WTC11 (cell line): ENCODE measurements around the gene CPEB1. TPM values are rescaled to one million over a fixed set of nuclear protein-coding genes. Genes with fewer than 3 reads are reported as not detected.

Source experiments
- ARID4B ChIP-seq: sonication (generic); formaldehyde crosslinking; IDR thresholded peaks from 2 replicates; pipeline ENCODE4 v1.8.0; 2023; ENCODE audit warnings: missing genetic modification reagents, mild to moderate bottlenecking, borderline replicate concordance
- CTCF ChIP-seq: fragments of 200-600 bp; IDR thresholded peaks from 2 replicates; pipeline ENCODE4 v1.8.0; 2022; ENCODE audit warnings: antibody characterized with exemption
- E2F1 ChIP-seq: sonication (generic); formaldehyde crosslinking; IDR thresholded peaks from 2 replicates; pipeline ENCODE4 v1.8.0; 2022; ENCODE audit warnings: mild to moderate bottlenecking, missing genetic modification reagents
- E2F4 ChIP-seq: sonication (generic); formaldehyde crosslinking; IDR thresholded peaks from 2 replicates; pipeline ENCODE4 v1.8.1; 2022; ENCODE audit warnings: low read depth, mild to moderate bottlenecking, moderate library complexity, missing genetic modification reagents, borderline replicate concordance
- ELF4 ChIP-seq: sonication (generic); formaldehyde crosslinking; IDR thresholded peaks from 2 replicates; pipeline ENCODE4 v1.8.1; 2022; ENCODE audit warnings: low read depth, mild to moderate bottlenecking, moderate library complexity, missing genetic modification reagents
- FOXP4 ChIP-seq: sonication (generic); formaldehyde crosslinking; IDR thresholded peaks from 2 replicates; pipeline ENCODE4 v1.8.0; 2022; ENCODE audit warnings: mild to moderate bottlenecking, missing genetic modification reagents
- MAX ChIP-seq: sonication (generic); formaldehyde crosslinking; IDR thresholded peaks from 2 replicates; pipeline ENCODE4 v1.8.0; 2022; ENCODE audit warnings: mild to moderate bottlenecking, missing genetic modification reagents
- PRDM15 ChIP-seq: sonication (generic); formaldehyde crosslinking; IDR thresholded peaks from 2 replicates; pipeline ENCODE4 v1.8.0; 2022; ENCODE audit warnings: missing genetic modification reagents
- PREB ChIP-seq: sonication (generic); formaldehyde crosslinking; IDR thresholded peaks from 2 replicates; pipeline ENCODE4 v1.8.1; 2022; ENCODE audit warnings: mild to moderate bottlenecking, missing genetic modification reagents, moderate library complexity, borderline replicate concordance
- SMAD3 ChIP-seq: sonication (generic); formaldehyde crosslinking; IDR thresholded peaks from 2 replicates; pipeline ENCODE4 v1.8.0; 2022; ENCODE audit warnings: missing genetic modification reagents, mild to moderate bottlenecking, borderline replicate concordance
- SOX15 ChIP-seq: fragments of 250-450 bp; sonication (Bioruptor Pico); IDR thresholded peaks from 2 replicates; pipeline ENCODE4 v1.9.0; 2021; ENCODE audit warnings: mild to moderate bottlenecking
- TCF7 ChIP-seq: sonication (generic); formaldehyde crosslinking; IDR thresholded peaks from 2 replicates; pipeline ENCODE4 v1.8.0; 2022; ENCODE audit warnings: mild to moderate bottlenecking, low read depth, missing genetic modification reagents, moderate library complexity
- ZBTB21 ChIP-seq: sonication (generic); formaldehyde crosslinking; IDR thresholded peaks from 2 replicates; pipeline ENCODE4 v1.8.1; 2023; ENCODE audit warnings: mild to moderate bottlenecking, missing genetic modification reagents, borderline replicate concordance
- ZNF219 ChIP-seq: sonication (generic); formaldehyde crosslinking; IDR thresholded peaks from 2 replicates; pipeline ENCODE4 v1.8.0; 2023; ENCODE audit warnings: missing genetic modification reagents, mild to moderate bottlenecking, borderline replicate concordance
- ZNF532 ChIP-seq: fragments of 250-450 bp; sonication (Bioruptor Pico); IDR thresholded peaks from 2 replicates; pipeline ENCODE4 v1.9.0; 2021; ENCODE audit warnings: mild to moderate bottlenecking, borderline replicate concordance
- total RNA-seq: library from RNA; stranded (reverse); gene quantifications from 3 replicates; pipeline ENCODE4 v1.2.3, GENCODE V29; 2021

Gene CPEB1
- total RNA-seq, 1 experiment from 2014 or later: 2.5 TPM

- TF ChIP-seq E2F4 (peak; percentile 33; the same call in 1 of the 2 replicates), PREB (CRISPR knock-in tag) (no peak), ZBTB21 (no peak), PRDM15 (no peak), ELF4 (CRISPR knock-in tag) (no peak), SOX15 (CRISPR knock-in tag) (no peak), E2F1 (CRISPR knock-in tag) (0 out of 2 replicates have a peak, but pooled peaks have one; percentile 47), ARID4B (CRISPR knock-in tag) (peak; percentile 80), CTCF (peak; percentile 99), FOXP4 (CRISPR knock-in tag) (no peak; the same call in 1 of the 2 replicates), ZNF219 (CRISPR knock-in tag) (0 out of 2 replicates have a peak, but pooled peaks have one; percentile 66), SMAD3 (CRISPR knock-in tag) (no peak; the same call in 1 of the 2 replicates), TCF7 (CRISPR knock-in tag) (no peak), ZNF532 (CRISPR knock-in tag) (no peak), MAX (CRISPR knock-in tag) (peak; percentile 92)
These were observed 106.8 kb downstream of the CPEB1 start, which contains the start of gene RPS17 (continued) for GRCh38 chr15:82540055-82540983.
